NCI-H128 (cell line): Measurements from ENCODE around the gene ARFGAP1.

Experiments used
- DNase-seq: peaks from one replicate; lab custom pipeline; 2025; ENCODE audit not compliant: unreplicated experiment; lab: John Stamatoyannopoulos, UW

Gene ARFGAP1

GRCh38 chr20:63272105-63273058, at the start of gene ARFGAP1:
ARFGAP1 (plus strand) TSS chr20:63272813; CDS start chr20:63275581, 2,768 bp downstream.
- DNase-seq = peak; percentile 72

GRCh38 chr20:63223121-63223825, 49.3 kb upstream of the ARFGAP1 start:
- DNase-seq = no peak

GRCh38 chr20:63223826-63224207, 48.8 kb upstream of the ARFGAP1 start:
- DNase-seq = no peak

- no peak for DNase-seq
Observed at GRCh38 chr20:63224412-63225081, 48.1 kb upstream of the ARFGAP1 start.

- no peak for DNase-seq
Observed at GRCh38 chr20:63225082-63225454, 47.5 kb upstream of the ARFGAP1 start.

- DNase-seq = no peak
Observed at GRCh38 chr20:63226042-63226943, 46.3 kb upstream of the ARFGAP1 start.

- no peak for DNase-seq
Observed at GRCh38 chr20:63227260-63227659, 45.4 kb upstream of the ARFGAP1 start.

GRCh38 chr20:63228806-63229205, 43.8 kb upstream of the ARFGAP1 start:
- DNase-seq = no peak

GRCh38 chr20:63230800-63231268, 41.8 kb upstream of the ARFGAP1 start:
- no peak for DNase-seq

GRCh38 chr20:63232235-63233060, 40.2 kb upstream of the ARFGAP1 start:
- no peak for DNase-seq

- DNase-seq = no peak
Observed at GRCh38 chr20:63233061-63233344, 39.6 kb upstream of the ARFGAP1 start.

GRCh38 chr20:63233924-63234323, 38.7 kb upstream of the ARFGAP1 start:
- no peak for DNase-seq

- no peak for DNase-seq
Observed at GRCh38 chr20:63234693-63235398, 37.8 kb upstream of the ARFGAP1 start.

GRCh38 chr20:63235399-63235983, 37.1 kb upstream of the ARFGAP1 start, which contains the start of gene BIRC7:
BIRC7 (plus strand) TSS chr20:63235905; CDS start chr20:63236097, 192 bp downstream.
- DNase-seq = no peak

GRCh38 chr20:63236116-63236837, 36.3 kb upstream of the ARFGAP1 start:
- no peak for DNase-seq

GRCh38 chr20:63238031-63238430, 34.6 kb upstream of the ARFGAP1 start:
- DNase-seq = no peak

GRCh38 chr20:63238514-63239125, 34.0 kb upstream of the ARFGAP1 start:
- DNase-seq = no peak

GRCh38 chr20:63239431-63239830, 33.2 kb upstream of the ARFGAP1 start:
- no peak for DNase-seq
